Neural progenitor cell (in vitro differentiated cells): ENCODE data around the gene AHRR. TPM values are rescaled to one million over a fixed set of nuclear protein-coding genes. Genes with fewer than 3 reads are reported as not detected.
"Not testable (repeated sequence)": the region's sequence is repeated elsewhere in the genome, so short reads cannot be mapped to it uniquely, and the experiment has no call there.

Source experiments
- DNase-seq: peaks from one replicate; pipeline ENCODE4 v3.0.0-alpha.2; 2016; ENCODE audit warnings: low spot score
- H2AFZ ChIP-seq: fragments of 200-600 bp; sonication (generic); replicated peaks from 2 replicates; pipeline ENCODE4 v1.6.1; 2016; ENCODE audit warnings: antibody characterized with exemption
- H3F3A ChIP-seq: fragments of 200-600 bp; sonication (generic); 2 replicates; pipeline ENCODE4 v1.6.1; 2016; ENCODE audit warnings: antibody characterized with exemption, low read depth
- H3K27ac ChIP-seq: fragments of 200-600 bp; sonication (generic); 2 replicates; pipeline ENCODE4 v1.5.1; 2016; ENCODE audit warnings: mild to moderate bottlenecking
- H3K27me3 ChIP-seq: fragments of 200-600 bp; sonication (generic); 2 replicates; pipeline ENCODE4 v1.6.1; 2016; ENCODE audit warnings: mild to moderate bottlenecking, moderate library complexity
- H3K36me3 ChIP-seq: fragments of 200-600 bp; sonication (generic); 2 replicates; pipeline ENCODE4 v1.5.1; 2016
- H3K4me1 ChIP-seq: fragments of 200-600 bp; sonication (generic); 2 replicates; pipeline ENCODE4 v1.6.1; 2016; ENCODE audit warnings: mixed run types
- H3K4me2 ChIP-seq: fragments of 200-600 bp; sonication (generic); 2 replicates; pipeline ENCODE4 v1.6.1; 2016
- H3K4me3 ChIP-seq: fragments of 200-600 bp; sonication (generic); 2 replicates; pipeline ENCODE4 v1.5.1; 2016
- H3K79me2 ChIP-seq: fragments of 200-600 bp; sonication (generic); 2 replicates; pipeline ENCODE4 v1.6.1; 2016; ENCODE audit warnings: low read depth
- H3K9ac ChIP-seq: fragments of 200-600 bp; sonication (generic); 2 replicates; pipeline ENCODE4 v1.6.1; 2016
- H3K9me3 ChIP-seq: fragments of 200-600 bp; sonication (generic); 2 replicates; pipeline ENCODE4 v1.5.1; 2016; ENCODE audit warnings: low read depth
- H4K20me1 ChIP-seq: fragments of 200-600 bp; sonication (generic); 2 replicates; pipeline ENCODE4 v1.6.1; 2016; ENCODE audit warnings: low read depth
- H3K27ac Mint-ChIP-seq: 3 replicates; pipeline ENCODE4 v1.8.0; 2021; ENCODE audit warnings: mixed read lengths
- H3K27me3 Mint-ChIP-seq: 2 replicates; pipeline ENCODE4 v1.8.0; 2022; ENCODE audit warnings: low read depth, mild to moderate bottlenecking, inconsistent platforms, moderate library complexity, mixed read lengths; ENCODE audit not compliant: insufficient read depth
- H3K36me3 Mint-ChIP-seq: 3 replicates; pipeline ENCODE4 v1.8.0; 2021; ENCODE audit warnings: mixed read lengths
- H3K4me1 Mint-ChIP-seq: 3 replicates; pipeline ENCODE4 v1.8.0; 2021; ENCODE audit warnings: mixed read lengths
- H3K4me3 Mint-ChIP-seq: 3 replicates; pipeline ENCODE4 v1.8.0; 2021; ENCODE audit warnings: mild to moderate bottlenecking, moderate library complexity, mixed read lengths
- H3K9me3 Mint-ChIP-seq: 3 replicates; pipeline ENCODE4 v1.8.0; 2020; ENCODE audit warnings: mixed read lengths
- EZH2 ChIP-seq: fragments of 200-600 bp; sonication (generic); IDR thresholded peaks from 2 replicates; pipeline ENCODE4 v1.6.1; 2017; ENCODE audit warnings: antibody characterized with exemption, mild to moderate bottlenecking, moderate library complexity
- EZH2phosphoT487 ChIP-seq: fragments of 200-600 bp; sonication (generic); IDR thresholded peaks from 2 replicates; pipeline ENCODE4 v1.6.1; 2017; ENCODE audit warnings: antibody characterized with exemption
- total RNA-seq: library from RNA; depleted of rRNA; stranded (reverse); fragments of >200 nt; gene quantifications from 2 replicates; pipeline ENCODE4 v1.2.3, GENCODE V29; 2015; ENCODE audit warnings: low replicate concordance
- TF ChIP-seq, protein P1 (sequence below): fragments of 200-600 bp; sonication (generic); IDR thresholded peaks from 2 replicates; pipeline ENCODE4 v1.5.1; 2017; ENCODE audit warnings: antibody characterized with exemption, mild to moderate bottlenecking

Gene AHRR
- total RNA-seq, 1 donor from 2014 or later, result 0.34 TPM

DNA sequence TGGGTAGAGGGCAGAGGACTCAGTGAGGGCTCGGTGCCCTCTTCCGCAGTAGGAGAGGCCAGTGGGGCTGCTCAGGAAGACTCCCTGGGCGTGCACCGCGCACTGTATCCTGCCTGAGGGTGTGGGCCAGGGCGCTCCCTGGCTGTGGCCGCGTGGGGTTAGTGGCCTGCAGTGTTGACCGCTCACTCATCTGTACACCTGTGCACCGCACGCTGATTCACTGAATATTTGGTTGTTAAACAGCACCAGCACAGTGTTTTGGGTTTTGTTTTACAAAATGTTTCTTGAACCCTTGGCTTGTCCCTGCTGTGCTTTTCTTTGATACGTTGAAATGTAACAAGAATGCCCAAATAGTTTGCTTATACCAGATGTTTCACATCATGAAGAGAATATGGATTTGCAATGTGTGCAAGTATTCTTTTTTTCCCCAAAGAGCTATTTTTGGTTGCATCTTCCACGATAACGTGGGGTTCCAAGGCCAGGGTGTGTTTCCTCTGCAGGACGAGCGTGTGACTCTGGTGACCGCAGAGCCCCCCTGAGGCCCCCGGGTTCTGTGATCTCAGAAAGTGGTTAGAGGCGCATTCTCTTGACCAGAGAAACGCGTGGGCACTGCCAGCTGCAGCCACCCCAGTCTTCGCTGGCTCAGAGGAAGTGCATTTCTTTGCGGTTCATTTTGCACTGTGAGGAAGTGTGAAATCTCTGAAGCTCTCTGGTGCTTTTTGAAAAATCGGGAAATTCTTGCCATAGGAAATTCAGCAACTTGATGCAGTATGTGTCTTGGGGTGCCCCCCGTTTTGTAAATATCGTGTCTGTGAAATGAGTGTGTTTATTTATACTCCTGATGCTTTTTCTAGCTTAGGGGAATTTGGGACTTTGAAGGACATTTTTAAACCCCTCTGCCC lies 46.9 kb downstream of the AHRR start:
- no peaks in the 10 kb centered on the region for H3F3A ChIP-seq
- TF ChIP-seq EZH2 (no peak), EZH2phosphoT487 (no peak)
- TF ChIP-seq, protein P1, sequence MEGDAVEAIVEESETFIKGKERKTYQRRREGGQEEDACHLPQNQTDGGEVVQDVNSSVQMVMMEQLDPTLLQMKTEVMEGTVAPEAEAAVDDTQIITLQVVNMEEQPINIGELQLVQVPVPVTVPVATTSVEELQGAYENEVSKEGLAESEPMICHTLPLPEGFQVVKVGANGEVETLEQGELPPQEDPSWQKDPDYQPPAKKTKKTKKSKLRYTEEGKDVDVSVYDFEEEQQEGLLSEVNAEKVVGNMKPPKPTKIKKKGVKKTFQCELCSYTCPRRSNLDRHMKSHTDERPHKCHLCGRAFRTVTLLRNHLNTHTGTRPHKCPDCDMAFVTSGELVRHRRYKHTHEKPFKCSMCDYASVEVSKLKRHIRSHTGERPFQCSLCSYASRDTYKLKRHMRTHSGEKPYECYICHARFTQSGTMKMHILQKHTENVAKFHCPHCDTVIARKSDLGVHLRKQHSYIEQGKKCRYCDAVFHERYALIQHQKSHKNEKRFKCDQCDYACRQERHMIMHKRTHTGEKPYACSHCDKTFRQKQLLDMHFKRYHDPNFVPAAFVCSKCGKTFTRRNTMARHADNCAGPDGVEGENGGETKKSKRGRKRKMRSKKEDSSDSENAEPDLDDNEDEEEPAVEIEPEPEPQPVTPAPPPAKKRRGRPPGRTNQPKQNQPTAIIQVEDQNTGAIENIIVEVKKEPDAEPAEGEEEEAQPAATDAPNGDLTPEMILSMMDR, result no peak
- H3K36me3 ChIP-seq, result no peaks in the 10 kb centered on the region
- peaks cover 11% of the 10 kb centered on the region for H3K9me3 ChIP-seq
- H3K27me3 Mint-ChIP-seq, result peaks cover 10% of the 10 kb centered on the region
- H4K20me1 ChIP-seq, result no peaks in the 10 kb centered on the region
- H3K9ac ChIP-seq, result no peak overlapping the region
- no peaks in the 10 kb centered on the region for H3K4me1 Mint-ChIP-seq
- no peaks in the 10 kb centered on the region for H3K36me3 Mint-ChIP-seq
- H3K27ac Mint-ChIP-seq, result no peak overlapping the region
- H3K4me1 ChIP-seq, result peaks cover 4% of the 10 kb centered on the region
- H3K4me3 ChIP-seq, result no peak overlapping the region
- no peak overlapping the region for H3K4me2 ChIP-seq
- no peak for DNase-seq
- no peak overlapping the region for H3K27ac ChIP-seq
- no peak overlapping the region for H3K4me3 Mint-ChIP-seq
- H2AFZ ChIP-seq, result no peak overlapping the region
- peaks cover 22% of the 10 kb centered on the region for H3K27me3 ChIP-seq
- no peaks in the 10 kb centered on the region for H3K9me3 Mint-ChIP-seq
- no peaks in the 10 kb centered on the region for H3K79me2 ChIP-seq

DNA sequence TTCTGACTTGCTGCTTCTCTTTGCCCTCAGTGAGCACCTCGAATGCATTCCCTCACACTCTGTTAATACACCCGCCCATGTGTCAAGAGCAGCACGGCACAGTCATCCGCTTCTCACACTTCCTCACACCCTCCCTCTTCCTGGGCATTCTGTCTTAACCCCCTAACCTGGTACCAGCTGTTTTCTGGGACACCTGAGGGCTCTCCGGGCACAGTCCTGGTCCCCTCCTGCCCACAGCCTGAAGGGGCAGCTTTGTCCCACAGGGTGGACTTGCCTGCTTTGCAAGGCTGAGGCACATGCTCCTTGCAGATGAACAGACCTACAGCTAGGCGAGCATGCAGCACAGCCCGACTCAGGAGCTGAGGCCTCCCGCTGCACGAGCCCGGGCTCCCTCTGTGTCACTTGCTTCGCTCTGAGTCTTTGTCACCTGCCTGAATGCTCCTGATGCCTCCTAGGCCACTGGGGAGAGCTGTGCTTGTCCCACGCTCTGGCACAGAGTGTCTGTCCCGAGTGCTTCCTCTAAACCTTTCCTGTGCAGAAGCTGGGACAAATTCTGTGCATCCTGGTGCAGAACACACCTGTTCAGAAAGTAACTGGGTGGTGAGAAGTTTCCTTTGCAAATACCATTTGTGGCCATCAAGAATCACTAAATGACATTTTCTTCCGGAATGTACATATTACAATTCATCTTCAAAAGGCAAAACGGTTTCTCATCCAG lies 47.8 kb downstream of the AHRR start:
- H3K36me3 ChIP-seq, result no peaks in the 10 kb centered on the region
- H3K79me2 ChIP-seq, result no peaks in the 10 kb centered on the region
- peaks cover 11% of the 10 kb centered on the region for H3K9me3 ChIP-seq
- no peak overlapping the region for H3K9ac ChIP-seq
- H3K27ac Mint-ChIP-seq, result no peak overlapping the region
- no peaks in the 10 kb centered on the region for H3K9me3 Mint-ChIP-seq
- H4K20me1 ChIP-seq, result no peaks in the 10 kb centered on the region
- H3K36me3 Mint-ChIP-seq, result no peaks in the 10 kb centered on the region
- H3F3A ChIP-seq, result no peaks in the 10 kb centered on the region
- peaks cover 11% of the 10 kb centered on the region for H3K27me3 Mint-ChIP-seq
- peaks cover 31% of the 10 kb centered on the region for H3K27me3 ChIP-seq
- no peak overlapping the region for H3K4me2 ChIP-seq
- no peak for DNase-seq
- peaks cover 5% of the 10 kb centered on the region for H3K4me1 ChIP-seq
- TF ChIP-seq EZH2 (no peak), EZH2phosphoT487 (no peak)
- TF ChIP-seq, protein P1, result no peak
- H3K4me1 Mint-ChIP-seq, result peaks cover 2% of the 10 kb centered on the region
- no peak overlapping the region for H3K4me3 Mint-ChIP-seq
- H3K4me3 ChIP-seq, result no peak overlapping the region
- H2AFZ ChIP-seq, result no peak overlapping the region
- no peak overlapping the region for H3K27ac ChIP-seq

DNA sequence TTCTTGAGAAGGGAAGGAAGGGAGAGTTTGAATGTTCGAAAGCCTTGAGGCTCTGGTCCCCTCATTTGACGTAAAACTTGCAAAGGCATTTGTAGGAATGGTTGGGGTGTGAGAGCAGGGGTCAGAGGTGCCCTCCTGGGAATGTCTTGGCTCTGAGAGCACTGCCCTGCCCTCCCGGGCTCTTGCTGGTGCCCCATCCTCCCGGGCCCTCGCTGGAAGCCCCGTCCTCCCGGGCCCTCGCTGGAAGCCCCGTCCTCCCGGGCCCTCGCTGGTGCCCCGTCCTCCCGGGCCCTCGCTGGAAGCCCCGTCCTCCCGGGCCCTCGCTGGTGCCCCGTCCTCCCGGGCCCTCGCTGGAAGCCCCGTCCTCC lies 48.3 kb downstream of the AHRR start:
- H3K4me1 Mint-ChIP-seq, H3K27ac ChIP-seq, H3K36me3 Mint-ChIP-seq: not testable (repeated sequence)

More for the DNA sequence above, 48.3 kb downstream of the AHRR start:
- not testable (repeated sequence) for H4K20me1 ChIP-seq, H3K9me3 Mint-ChIP-seq, H3K4me3 Mint-ChIP-seq, DNase-seq, H2AFZ ChIP-seq, H3K4me3 ChIP-seq, H3K79me2 ChIP-seq, H3K27ac Mint-ChIP-seq, H3K4me2 ChIP-seq, H3K9ac ChIP-seq, H3K4me1 ChIP-seq, H3K36me3 ChIP-seq, H3F3A ChIP-seq
- H3K9me3 ChIP-seq, result peaks cover 11% of the 10 kb centered on the region
- peaks cover 13% of the 10 kb centered on the region for H3K27me3 Mint-ChIP-seq
- H3K27me3 ChIP-seq, result peaks cover 36% of the 10 kb centered on the region
